H1 (cell line): Measurements from ENCODE around the gene TJP2. TPM values are rescaled to one million over a fixed set of nuclear protein-coding genes. Genes with fewer than 3 reads are reported as not detected.

ENCODE experiments used
- CTCF ChIA-PET: fragments of 300-600 bp; sonication (Branson Sonifier 250); formaldehyde crosslinking; loops from one replicate; lab custom pipeline; 2021; ENCODE audit not compliant: partially characterized antibody; lab: Charles Lee
- POLR2A ChIA-PET: fragments of 300-600 bp; sonication (Branson Sonifier 250); formaldehyde crosslinking; loops from one replicate; lab custom pipeline; 2021; ENCODE audit warnings: inconsistent platforms; ENCODE audit not compliant: partially characterized antibody; lab: Charles Lee
- DNase-seq, 2 experiments: peaks; one replicate each; pipeline versions ENCODE4 v3.0.0 to v3.0.0-alpha.2; 2010 to 2022; ENCODE audit warnings: low spot score in 2 of 2, low read depth in 1 of 2, mixed read lengths in 1 of 2
- FAIRE-seq: peaks from 2 replicates; lab custom pipeline; 2011; peaks lifted over from hg19 to GRCh38; lab: Jason Lieb, UNC
- H2AFZ ChIP-seq: 2 replicates; pipeline ENCODE4 v1.8.1; 2012; ENCODE audit warnings: low read length, inconsistent platforms
- H2AK5ac ChIP-seq: 2 replicates; pipeline ENCODE4 v1.6.1; 2013; ENCODE audit warnings: low read depth, low read length
- H2BK120ac ChIP-seq: replicated peaks from 2 replicates; pipeline ENCODE3; 2013; ENCODE audit warnings: low read depth, low read length, inconsistent platforms
- H2BK12ac ChIP-seq: 2 replicates; pipeline ENCODE4 v1.6.1; 2013; ENCODE audit warnings: low read depth, low read length
- H2BK15ac ChIP-seq: 2 replicates; pipeline ENCODE4 v1.6.1; 2013; ENCODE audit warnings: low read length
- H2BK20ac ChIP-seq: 2 replicates; pipeline ENCODE4 v1.6.1; 2013; ENCODE audit warnings: low read length
- H2BK5ac ChIP-seq: 2 replicates; pipeline ENCODE4 v1.6.1; 2013; ENCODE audit warnings: low read depth, low read length
- H3K14ac ChIP-seq: 2 replicates; pipeline ENCODE4 v1.6.1; 2013; ENCODE audit warnings: inconsistent platforms; ENCODE audit not compliant: insufficient read length
- H3K18ac ChIP-seq: 2 replicates; pipeline ENCODE4 v1.6.1; 2013; ENCODE audit warnings: low read length; ENCODE audit errors: extremely low read depth
- H3K23ac ChIP-seq: 2 replicates; pipeline ENCODE4 v1.6.1; 2013; ENCODE audit warnings: inconsistent platforms; ENCODE audit not compliant: insufficient read length
- H3K23me2 ChIP-seq: 2 replicates; pipeline ENCODE4 v1.6.1; 2013; ENCODE audit warnings: low read depth, low read length
- H3K27ac ChIP-seq: 2 replicates; pipeline ENCODE4 v1.6.1; 2011; ENCODE audit warnings: low read depth, low read length, inconsistent platforms
- H3K27me3 ChIP-seq, 4 experiments: replicated peaks in 1 of 4; 1 replicate in 1 of 4; 2 replicates in 3 of 4; pipeline versions ENCODE4 v1.6.1 to v1.8.1; 2011 to 2013; ENCODE audit warnings: low read length in 3 of 4, mild to moderate bottlenecking in 3 of 4, inconsistent platforms in 2 of 4, mixed read lengths in 2 of 4, moderate library complexity in 1 of 4; ENCODE audit not compliant: control insufficient read depth in 3 of 4, insufficient read depth in 3 of 4; ENCODE audit errors: extremely low read depth in 1 of 4
- H3K36me3 ChIP-seq, 4 experiments: 2 replicates each; pipeline versions ENCODE4 v1.6.1 to v1.8.1; 2011 to 2013; ENCODE audit warnings: mild to moderate bottlenecking in 4 of 4, low read length in 3 of 4, moderate library complexity in 2 of 4, control low read depth in 1 of 4, inconsistent platforms in 1 of 4; ENCODE audit not compliant: insufficient read depth in 4 of 4, control insufficient read depth in 2 of 4
- H3K4ac ChIP-seq: replicated peaks from 2 replicates; pipeline ENCODE3; 2013; ENCODE audit warnings: low read length, low read depth, mixed read lengths, inconsistent platforms; ENCODE audit not compliant: insufficient read length
- H3K4me1 ChIP-seq, 4 experiments: replicated peaks in 1 of 4; 1 replicate in 1 of 4; 2 replicates in 3 of 4; pipeline versions ENCODE4 v1.6.1 to v1.8.1; 2011 to 2013; ENCODE audit warnings: low read length in 3 of 4, inconsistent platforms in 2 of 4, mixed read lengths in 1 of 4; ENCODE audit not compliant: insufficient read depth in 4 of 4, control insufficient read depth in 3 of 4
- H3K4me2 ChIP-seq, 2 experiments: 2 replicates each; pipeline versions ENCODE4 v1.6.1 to v1.8.1; 2011 to 2013; ENCODE audit warnings: low read depth in 2 of 2, low read length in 2 of 2, control low read depth in 1 of 2, inconsistent platforms in 1 of 2, mild to moderate bottlenecking in 1 of 2; ENCODE audit not compliant: insufficient read depth in 1 of 2
- H3K4me3 ChIP-seq, 4 experiments: fragments of 200-600, 300-600 bp in 1 of 4; sonication (generic), shearing (Covaris generic), sonication (Bioruptor Twin) in 1 of 4; 2 replicates each; pipeline versions ENCODE4 v1.5.1 to v1.8.1; 2011 to 2016; ENCODE audit warnings: low read length in 4 of 4, low read depth in 3 of 4, control low read depth in 2 of 4, inconsistent platforms in 2 of 4, mild to moderate bottlenecking in 2 of 4, mixed read lengths in 1 of 4, moderate library complexity in 1 of 4; ENCODE audit not compliant: insufficient read depth in 2 of 4; ENCODE audit errors: extremely low read depth in 1 of 4
- H3K56ac ChIP-seq: replicated peaks from 2 replicates; pipeline ENCODE3; 2013; ENCODE audit warnings: low read depth, mild to moderate bottlenecking, mixed read lengths, low read length, inconsistent platforms; ENCODE audit not compliant: insufficient read length
- H3K79me1 ChIP-seq: 2 replicates; pipeline ENCODE4 v1.6.1; 2013; ENCODE audit warnings: low read depth, low read length, control low read depth
- H3K79me2 ChIP-seq, 2 experiments: 2 replicates each; pipeline versions ENCODE4 v1.6.1 to v1.8.1; 2012 to 2013; ENCODE audit warnings: low read length in 2 of 2, mild to moderate bottlenecking in 2 of 2, inconsistent platforms in 1 of 2; ENCODE audit not compliant: insufficient read depth in 2 of 2, control insufficient read depth in 1 of 2
- H3K9ac ChIP-seq, 4 experiments: replicated peaks in 1 of 4; 1 replicate in 1 of 4; 2 replicates in 3 of 4; pipeline versions ENCODE4 v1.6.1 to v1.8.1; 2011 to 2013; ENCODE audit warnings: low read depth in 3 of 4, low read length in 3 of 4, control low read depth in 2 of 4, mild to moderate bottlenecking in 2 of 4, moderate library complexity in 2 of 4, inconsistent platforms in 1 of 4; ENCODE audit errors: extremely low read depth in 1 of 4
- H3K9me3 ChIP-seq, 2 experiments: 2 replicates each; pipeline versions ENCODE4 v1.6.1 to v1.8.1; 2012 to 2013; ENCODE audit warnings: mild to moderate bottlenecking in 2 of 2, moderate library complexity in 2 of 2, control low read depth in 1 of 2, inconsistent platforms in 1 of 2, low read depth in 1 of 2, low read length in 1 of 2, mixed read lengths in 1 of 2; ENCODE audit not compliant: insufficient read depth in 2 of 2
- H4K20me1 ChIP-seq, 2 experiments: replicated peaks in 1 of 2; 2 replicates each; pipeline versions ENCODE3 to v1.8.1; 2011 to 2013; ENCODE audit warnings: inconsistent platforms in 2 of 2, low read length in 2 of 2, mild to moderate bottlenecking in 1 of 2; ENCODE audit not compliant: insufficient read depth in 2 of 2, control insufficient read depth in 1 of 2
- H4K5ac ChIP-seq: 2 replicates; pipeline ENCODE4 v1.6.1; 2013; ENCODE audit warnings: low read length, low read depth, mixed read lengths, inconsistent platforms; ENCODE audit not compliant: insufficient read length
- H4K8ac ChIP-seq: 2 replicates; pipeline ENCODE4 v1.8.0; 2013; ENCODE audit warnings: mild to moderate bottlenecking, moderate library complexity, low read length, inconsistent platforms; ENCODE audit not compliant: insufficient read depth; ENCODE audit errors: extremely low read depth
- H4K91ac ChIP-seq: replicated peaks from 2 replicates; pipeline ENCODE3; 2013; ENCODE audit warnings: low read length, mixed read lengths, inconsistent platforms; ENCODE audit not compliant: insufficient read length
- ASH2L ChIP-seq: fragments of 200-600, 300-600 bp; sonication (generic); IDR thresholded peaks from one replicate; pipeline ENCODE4 v1.7.1; 2017; ENCODE audit warnings: low read length
- ATF3 ChIP-seq: IDR thresholded peaks from 2 replicates; pipeline ENCODE4 v1.6.1; 2011; ENCODE audit warnings: low read depth, mild to moderate bottlenecking, low read length; ENCODE audit not compliant: insufficient read depth
- GABPA ChIP-seq: IDR thresholded peaks from 2 replicates; pipeline ENCODE4 v1.6.1; 2011; ENCODE audit warnings: mild to moderate bottlenecking, low read length, moderate library complexity, borderline replicate concordance; ENCODE audit not compliant: insufficient read depth
- GTF2F1 ChIP-seq: IDR thresholded peaks from 2 replicates; pipeline ENCODE4 v1.6.1; 2012; ENCODE audit warnings: low read depth, low read length, improper control_type of control experiment, borderline replicate concordance
- KDM5A ChIP-seq: fragments of 200-600 bp; IDR thresholded peaks from 2 replicates; pipeline ENCODE4 v1.7.1; 2012; ENCODE audit warnings: mild to moderate bottlenecking, low read length, inconsistent platforms, mixed read lengths
- MAX ChIP-seq: IDR thresholded peaks from 2 replicates; pipeline ENCODE4 v1.6.1; 2012; ENCODE audit warnings: inconsistent platforms
- NRF1 ChIP-seq: IDR thresholded peaks from 2 replicates; pipeline ENCODE4 v1.6.1; 2011; ENCODE audit warnings: mild to moderate bottlenecking, low read depth, low read length, improper control_type of control experiment
- PHF8 ChIP-seq: fragments of 200-600 bp; sonication (generic); conservative IDR thresholded peaks from 2 replicates; pipeline ENCODE4 v1.7.1; 2012; ENCODE audit warnings: low read depth, mild to moderate bottlenecking, inconsistent platforms, low read length, moderate library complexity
- RBBP5 ChIP-seq: IDR thresholded peaks from 2 replicates; pipeline ENCODE4 v1.7.1; 2012; ENCODE audit warnings: low read depth, mild to moderate bottlenecking, inconsistent platforms, low read length, moderate library complexity, borderline replicate concordance
- SAP30 ChIP-seq: fragments of 300-600 bp; sonication (generic); IDR thresholded peaks from 2 replicates; pipeline ENCODE4 v1.7.1; 2012; ENCODE audit warnings: low read length, moderate library complexity, mild to moderate bottlenecking, inconsistent platforms; ENCODE audit not compliant: insufficient read depth, insufficient replicate concordance
- TAF7 ChIP-seq: optimal IDR thresholded peaks from 2 replicates; pipeline ENCODE3; 2011; ENCODE audit warnings: low read depth, mild to moderate bottlenecking, inconsistent platforms, low read length, moderate library complexity, borderline replicate concordance
- WGBS, 2 experiments: shearing (Covaris generic) in 1 of 2; methylation state at CpG; one replicate each; pipeline versions ENCODE4 v1.1.6 to v1.1.7; 2013 to 2015; ENCODE audit warnings: low lambda C conversion rate in 2 of 2, mixed read lengths in 2 of 2, inconsistent platforms in 1 of 2, low coverage in 1 of 2, missing lambda C conversion rate in 1 of 2; ENCODE audit not compliant: insufficient replicate concordance in 2 of 2, insufficient coverage in 1 of 2, insufficient read length in 1 of 2; ENCODE audit errors: extremely low coverage in 1 of 2, missing lambda C conversion rate in 1 of 2; 5-methylcytosine and 5-hydroxymethylcytosine counted together
- polyA plus RNA-seq, 7 experiments: library from polyadenylated mRNA; depleted of rRNA in 3 of 7; stranded (reverse) in 5 of 7; unstranded in 2 of 7; fragments of >200 nt in 5 of 7; fragments of 200-250 nt in 2 of 7; gene quantifications; 1 replicate in 5 of 7; 2 replicates in 1 of 7; 4 replicates in 1 of 7; pipeline versions ENCODE4 v1.2.1 to v1.2.3, GENCODE V29; 2011 to 2013; ENCODE audit warnings: missing spikeins in 2 of 7, mixed read lengths in 2 of 7
- total RNA-seq: library from RNA; stranded (reverse); fragmentation: NEBNext Ultra II Directional; extraction: Animal tissue kit (Norgen Biotek cat#: 25700); gene quantifications from 2 replicates; pipeline ENCODE4 v1.2.1, GENCODE V29; 2021

TJP2 gene
- total and polyA plus RNA-seq, 2 of the 8 experiments (the other 6 are each of a cell fraction or from before 2014, with no cell fraction given): 54.9 to 137 TPM

GRCh38 chr9:69215774-69216485, 41.9 kb downstream of the TJP2 start:
- no peak overlapping the region for H2AK5ac ChIP-seq
- H2BK12ac ChIP-seq: no peak overlapping the region
- H3K4me1 ChIP-seq: no peaks in the 10 kb centered on the region; a peak in 2 of 7 replicates
- no peak overlapping the region for H3K14ac ChIP-seq
- no peak overlapping the region for H3K27ac ChIP-seq
- H3K4me3 ChIP-seq: no peak overlapping the region
- H3K9ac ChIP-seq: no peak overlapping the region
- no peak overlapping the region for H3K4ac ChIP-seq
- no peaks in the 10 kb centered on the region for H3K27me3 ChIP-seq
- H4K8ac ChIP-seq: no peak overlapping the region
- H2BK15ac ChIP-seq: no peak overlapping the region
- H3K23ac ChIP-seq: no peak overlapping the region
- FAIRE-seq: no peak
- DNase-seq: no peak
- H2AFZ ChIP-seq: no peak overlapping the region
- H2BK120ac ChIP-seq: no peak overlapping the region
- no peak overlapping the region for H3K18ac ChIP-seq
- H3K79me2 ChIP-seq: peaks cover 0 to 9% of the 10 kb centered on the region in 2 experiments; a peak in 2 of 4 replicates
- peaks cover 0 to 31% (median 6%) of the 10 kb centered on the region in 4 experiments; a peak in 6 of 8 replicates for H3K36me3 ChIP-seq
- no peaks in the 10 kb centered on the region for H3K9me3 ChIP-seq
- no peak overlapping the region for H3K4me2 ChIP-seq
- H4K5ac ChIP-seq: no peak overlapping the region
- H2BK5ac ChIP-seq: no peak overlapping the region
- H3K23me2 ChIP-seq: no peaks in the 10 kb centered on the region
- H2BK20ac ChIP-seq: no peak overlapping the region
- H3K56ac ChIP-seq: no peak overlapping the region
- H4K91ac ChIP-seq: no peak overlapping the region
- WGBS, 2 experiments: 94% methylated on average over 9 of the region's 9 CpGs; no CpG with 5 or more reads in 1 of the 2 experiments
- H3K79me1 ChIP-seq: no peaks in the 10 kb centered on the region
- ChIA-PET CTCF (interaction anchor here (0.9 to 1.4 kb wide), 2 partner anchors 9 to 37 kb away, joined by 3 read pairs; no protein-coding TSS in a partner anchor), POLR2A (interaction anchor here (0.6 to 1.5 kb wide), 3 partner anchors 15 to 41 kb away, joined by 4 to 7 read pairs (median 4); partner anchors contain the start of gene TJP2)
- H4K20me1 ChIP-seq: peaks cover 0 to 1% of the 10 kb centered on the region in 2 experiments
- TF ChIP-seq NRF1 (no peak), KDM5A (no peak), RBBP5 (no peak), MAX (no peak), ATF3 (no peak), GTF2F1 (no peak), ASH2L (no peak), SAP30 (no peak), TAF7 (no peak), PHF8 (no peak), GABPA (no peak)
